Upper lobe of left lung (tissue), 4 donors: ENCODE measurements around the gene AXIN1.
"Not testable (repeated sequence)": the region's sequence is repeated elsewhere in the genome, so short reads cannot be mapped to it uniquely, and the experiment has no call there.

Source experiments
- POLR2AphosphoS5 ChIP-seq, 2 donors: sonication (generic); formaldehyde crosslinking; IDR thresholded peaks; one replicate each; pipeline ENCODE4 v1.5.1; 2017; ENCODE audit warnings: antibody characterized with exemption in 2 of 2
- TF ChIP-seq, protein P1 (sequence below), 6 experiments: fragments of 450-650 bp in 4 of 6; fragments of 200-600 bp in 2 of 6; sonication (generic) in 2 of 6; IDR thresholded peaks; one replicate each; pipeline ENCODE4 v1.5.1; 2016 to 2019; ENCODE audit warnings: antibody characterized with exemption in 6 of 6

DNA sequence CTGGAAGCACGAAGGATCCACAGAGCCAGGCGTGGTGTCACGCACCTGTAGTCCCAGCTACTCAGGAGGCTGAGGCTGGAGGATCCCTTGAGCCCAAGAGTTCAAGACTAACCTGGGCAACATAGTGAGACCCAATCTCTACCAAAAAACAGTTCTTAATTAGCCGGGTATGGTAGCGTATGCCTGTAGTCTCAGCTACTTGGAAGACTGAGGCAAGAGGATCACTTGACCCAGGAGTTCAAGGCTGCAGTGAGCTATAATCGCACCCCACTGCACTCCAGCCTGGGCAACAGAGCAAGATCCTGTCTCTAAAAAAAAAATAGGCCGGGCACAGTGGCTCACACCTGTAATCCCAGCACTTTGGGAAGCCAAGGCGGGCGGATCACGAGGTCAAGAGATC lies 4.0 kb downstream of the AXIN1 start:
- TF ChIP-seq, protein P1, sequence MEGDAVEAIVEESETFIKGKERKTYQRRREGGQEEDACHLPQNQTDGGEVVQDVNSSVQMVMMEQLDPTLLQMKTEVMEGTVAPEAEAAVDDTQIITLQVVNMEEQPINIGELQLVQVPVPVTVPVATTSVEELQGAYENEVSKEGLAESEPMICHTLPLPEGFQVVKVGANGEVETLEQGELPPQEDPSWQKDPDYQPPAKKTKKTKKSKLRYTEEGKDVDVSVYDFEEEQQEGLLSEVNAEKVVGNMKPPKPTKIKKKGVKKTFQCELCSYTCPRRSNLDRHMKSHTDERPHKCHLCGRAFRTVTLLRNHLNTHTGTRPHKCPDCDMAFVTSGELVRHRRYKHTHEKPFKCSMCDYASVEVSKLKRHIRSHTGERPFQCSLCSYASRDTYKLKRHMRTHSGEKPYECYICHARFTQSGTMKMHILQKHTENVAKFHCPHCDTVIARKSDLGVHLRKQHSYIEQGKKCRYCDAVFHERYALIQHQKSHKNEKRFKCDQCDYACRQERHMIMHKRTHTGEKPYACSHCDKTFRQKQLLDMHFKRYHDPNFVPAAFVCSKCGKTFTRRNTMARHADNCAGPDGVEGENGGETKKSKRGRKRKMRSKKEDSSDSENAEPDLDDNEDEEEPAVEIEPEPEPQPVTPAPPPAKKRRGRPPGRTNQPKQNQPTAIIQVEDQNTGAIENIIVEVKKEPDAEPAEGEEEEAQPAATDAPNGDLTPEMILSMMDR (IDR thresholded peaks at IDR 0.05): not testable (repeated sequence)
- TF ChIP-seq POLR2AphosphoS5 (IDR thresholded peaks at IDR 0.05): not testable (repeated sequence)
